HG03571 (cell line): ENCODE results near the gene SLC38A7.
"Not testable (repeated sequence)": the region's sequence is repeated elsewhere in the genome, so short reads cannot be mapped to it uniquely, and the experiment has no call there.

Experiments
- ATAC-seq: cut with Tn5 transposase; IDR thresholded peaks from one replicate; pipeline ENCODE4 v1.9.1; 2021; ENCODE audit not compliant: unreplicated experiment

SLC38A7 gene

DNA sequence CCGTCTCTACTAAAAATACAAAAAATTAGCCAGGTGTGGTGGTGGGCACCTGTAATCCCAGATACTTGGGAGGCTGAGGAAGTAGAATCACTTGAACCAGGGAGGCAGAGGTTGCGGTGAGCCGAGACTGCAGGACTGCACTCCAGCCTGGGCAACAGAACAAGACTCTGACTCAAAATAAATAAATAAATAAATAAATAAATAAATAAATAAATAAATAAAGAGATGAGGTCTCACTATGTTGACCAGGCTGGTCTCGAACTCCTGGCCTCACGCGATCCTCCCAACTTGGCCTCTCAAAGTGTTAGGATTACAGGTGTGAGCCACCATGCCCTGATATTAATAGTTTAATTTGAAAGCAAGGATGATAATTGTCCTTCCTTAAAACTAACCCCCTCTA is 47.5 kb downstream of the SLC38A7 start:
- not testable (repeated sequence) for ATAC-seq

DNA sequence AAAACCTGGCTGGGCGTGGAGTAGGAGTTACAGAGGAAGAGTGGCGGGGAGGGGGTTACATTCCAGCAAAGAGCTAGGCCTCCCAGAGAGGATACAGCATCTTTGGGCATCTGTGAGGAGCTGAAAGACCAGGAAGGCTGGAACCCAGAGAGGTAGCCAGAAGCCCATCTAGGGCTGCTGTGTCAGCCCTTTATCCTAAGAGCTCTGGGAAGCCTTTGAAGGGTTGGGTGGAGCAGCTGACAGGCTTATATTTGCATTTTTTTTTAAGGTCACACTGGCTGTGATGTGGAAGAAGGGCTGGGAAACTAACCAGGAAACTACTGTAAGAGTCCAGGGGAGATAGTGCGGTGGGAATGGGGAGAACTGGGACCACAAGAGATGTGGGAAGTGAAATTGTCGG is 48.1 kb downstream of the SLC38A7 start:
- no peak for ATAC-seq

DNA sequence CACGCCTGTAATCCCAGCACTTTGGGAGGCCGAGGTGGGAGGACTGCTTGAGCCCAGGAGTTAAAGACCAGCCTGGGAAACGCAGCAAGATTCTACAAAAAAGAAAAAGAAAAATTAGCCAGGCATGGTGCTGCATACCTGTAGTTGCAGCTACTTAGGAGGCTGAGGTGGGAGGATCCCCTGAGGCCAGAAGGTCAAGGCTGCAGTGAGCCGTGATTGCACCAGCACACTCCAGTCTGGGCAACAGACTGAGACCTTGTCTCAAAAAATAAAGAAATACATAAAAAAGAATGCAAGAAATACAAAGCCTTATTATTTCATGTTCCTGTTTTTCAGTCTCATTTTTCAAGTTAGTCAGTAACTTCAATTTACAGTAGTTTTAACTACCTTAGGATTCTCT is 49.1 kb downstream of the SLC38A7 start:
- ATAC-seq: no peak

DNA sequence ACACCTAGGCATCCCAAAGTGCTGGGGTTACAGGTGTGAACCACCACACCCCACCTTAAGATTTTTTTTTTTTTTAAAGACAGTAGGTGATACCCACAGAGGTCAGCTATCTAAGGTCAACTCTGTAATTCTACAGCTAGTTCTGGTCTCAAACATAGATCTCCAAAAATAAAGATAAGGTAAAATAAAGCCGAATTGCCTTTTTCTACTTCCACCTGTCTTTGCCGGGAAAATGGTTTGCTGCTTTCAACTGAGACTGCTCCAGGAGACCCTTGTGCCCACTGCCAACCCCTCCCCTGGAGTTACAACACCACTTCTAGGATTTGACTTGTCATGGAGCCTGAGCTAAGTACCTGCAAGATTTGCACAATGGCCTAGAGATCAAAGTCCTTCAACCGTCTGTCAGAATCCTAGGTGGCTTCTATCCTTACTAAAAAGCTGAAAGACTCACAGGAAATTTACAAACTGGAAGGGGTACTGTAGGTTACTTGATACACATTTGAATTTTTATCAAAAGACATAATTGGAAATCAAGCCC is 50.2 kb downstream of the SLC38A7 start:
- ATAC-seq: no peak

DNA sequence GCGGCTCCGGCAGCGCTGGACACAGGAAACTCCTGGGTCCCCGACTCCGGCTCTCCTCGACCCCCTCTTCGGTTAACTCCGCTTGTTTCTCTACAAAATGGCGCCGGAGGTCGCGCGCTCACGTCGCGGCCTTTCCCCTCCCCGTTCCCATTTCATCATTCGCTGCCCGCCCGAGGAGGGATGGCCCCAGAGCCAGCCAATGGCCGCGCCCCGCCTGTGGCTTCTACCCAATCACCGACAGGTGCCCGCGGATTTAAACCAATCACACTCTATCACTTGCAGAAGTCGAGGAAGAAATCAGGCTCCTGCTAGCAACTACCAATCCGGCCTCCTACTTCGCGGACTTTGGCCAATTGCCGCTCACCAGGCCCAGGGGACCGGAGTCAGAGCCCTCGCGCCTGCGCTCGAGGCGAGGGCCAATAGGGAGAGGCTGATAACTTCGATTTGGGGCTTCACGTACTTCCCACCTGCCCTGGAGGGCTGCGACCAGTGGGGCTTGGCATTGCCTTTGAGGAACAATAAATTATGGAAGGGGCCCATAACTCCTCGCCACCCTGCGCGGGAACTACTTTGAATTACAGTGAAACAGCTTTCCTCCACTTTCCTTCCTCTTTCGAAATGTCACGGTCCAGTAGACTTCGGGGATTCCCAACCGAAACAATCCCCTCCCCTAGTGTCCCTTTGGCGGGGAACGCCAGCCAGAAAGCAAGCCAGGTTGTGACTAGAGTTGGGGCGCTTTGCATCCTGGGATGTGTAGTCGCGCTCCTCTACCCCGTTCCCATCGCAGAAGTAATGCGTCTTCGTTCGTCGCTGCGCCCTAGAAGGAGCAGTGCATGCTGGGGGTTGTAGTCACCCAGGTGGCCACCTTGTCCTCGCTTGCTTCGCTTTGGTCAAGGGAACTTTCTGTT is 54.6 kb downstream of the SLC38A7 start, which contains the start of gene CNOT1:
CNOT1 (minus strand) TSS at position 94 of the 908 bp plus-strand sequence. CDS start 30,489 bp downstream, outside the sequence.
- ATAC-seq: peak; percentile 87

DNA sequence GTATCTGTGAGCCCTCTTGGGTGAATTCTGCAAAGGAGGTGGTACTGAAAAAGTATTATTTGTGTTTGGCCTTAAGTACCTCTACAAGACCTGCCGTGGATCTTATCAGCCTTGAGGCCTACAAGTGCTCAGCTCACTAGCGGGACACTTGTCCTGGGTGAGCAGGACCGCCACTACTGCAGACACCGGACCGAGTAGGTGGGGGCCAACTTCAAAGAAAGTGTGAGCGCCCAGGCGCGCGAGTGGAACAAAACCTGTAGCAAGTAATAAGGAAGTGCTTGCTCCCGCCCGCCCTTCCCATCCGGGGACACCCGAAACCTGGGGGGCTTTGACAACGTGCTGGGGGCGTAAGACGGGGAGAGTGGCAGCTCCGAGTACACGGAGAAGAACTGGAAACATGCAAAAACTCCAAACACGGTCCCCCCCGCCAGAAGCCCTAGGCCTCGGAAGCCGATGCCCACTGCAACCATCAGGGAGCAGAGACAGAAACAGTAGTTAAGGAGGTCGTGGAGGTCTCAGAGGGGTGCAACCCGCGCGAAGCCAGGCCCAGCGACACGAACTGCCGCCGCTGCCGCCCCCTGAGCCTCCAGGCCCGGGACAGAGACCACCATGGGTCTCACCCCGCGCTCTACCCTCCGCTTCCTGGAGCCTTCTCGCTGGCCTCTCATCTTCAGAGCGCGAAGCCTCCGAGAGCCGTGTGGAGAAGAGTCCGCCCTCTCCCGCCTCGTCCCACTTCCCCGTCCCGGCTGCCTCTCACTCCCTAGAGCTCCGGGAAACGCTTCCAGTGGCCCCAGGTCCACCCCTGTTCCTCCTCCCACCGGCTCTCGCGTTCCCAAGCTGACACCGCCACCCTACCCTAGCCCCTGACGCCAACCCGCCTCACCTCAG is 55.5 kb downstream of the SLC38A7 start:
- ATAC-seq: peak; percentile 3

DNA sequence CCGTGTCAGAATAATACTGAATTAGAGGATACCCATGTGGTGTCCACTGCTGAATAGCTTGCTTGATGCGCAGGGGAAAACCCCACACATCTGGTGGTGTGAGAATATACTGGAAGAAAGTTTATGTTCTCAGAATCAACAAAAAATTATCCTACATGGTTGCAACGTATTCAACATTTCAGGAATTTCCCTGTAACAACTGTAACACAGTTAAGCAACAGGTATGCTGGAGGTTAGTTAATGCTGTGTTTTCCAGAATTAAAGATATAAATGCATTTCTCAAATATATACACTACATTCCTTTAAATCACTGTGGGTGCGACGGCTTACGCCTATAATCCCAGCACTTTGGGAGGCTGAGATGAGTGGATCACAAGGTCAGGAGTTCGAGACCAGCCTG is 60.4 kb downstream of the SLC38A7 start:
- no peak for ATAC-seq

DNA sequence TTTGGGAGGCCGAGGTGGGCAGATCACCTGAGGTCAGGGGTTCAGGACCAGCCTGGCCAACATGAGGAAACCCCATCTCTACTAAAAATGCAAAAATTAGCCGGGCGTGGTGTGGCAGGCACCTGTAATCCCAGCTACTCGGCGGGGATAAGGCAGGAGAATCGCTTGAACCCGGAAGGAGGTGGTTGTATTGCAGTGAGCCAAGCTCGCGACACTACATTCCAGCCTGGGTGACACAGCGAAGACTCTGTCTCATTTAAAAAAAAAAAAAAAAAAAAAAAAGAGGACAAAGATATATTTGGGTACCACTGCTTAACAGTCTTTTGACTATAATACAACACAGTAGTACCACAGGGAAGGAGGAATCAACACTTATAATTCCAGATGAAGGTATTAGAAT is 64.2 kb downstream of the SLC38A7 start:
- ATAC-seq: no peak

DNA sequence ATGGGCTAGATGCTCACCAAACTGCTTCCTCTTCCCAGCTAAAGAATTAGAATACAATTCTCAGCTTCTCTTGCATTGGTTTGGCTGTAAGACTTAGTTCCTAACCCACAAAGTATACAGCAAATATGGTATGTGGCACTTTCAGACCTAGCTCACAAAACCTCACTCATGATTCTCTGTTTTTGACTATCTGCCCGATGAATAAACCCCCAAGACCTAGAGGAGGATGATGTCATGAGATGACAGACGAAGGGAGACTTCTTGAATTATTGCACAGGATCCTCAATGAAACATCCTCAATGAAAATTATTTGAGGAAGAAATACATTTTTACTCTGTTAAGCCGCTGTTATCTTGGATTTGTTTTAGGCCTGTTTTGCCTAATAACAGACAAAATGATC is 69.3 kb downstream of the SLC38A7 start:
- ATAC-seq: no peak
